ENCODE data around the gene APOBEC3H.

DNA sequence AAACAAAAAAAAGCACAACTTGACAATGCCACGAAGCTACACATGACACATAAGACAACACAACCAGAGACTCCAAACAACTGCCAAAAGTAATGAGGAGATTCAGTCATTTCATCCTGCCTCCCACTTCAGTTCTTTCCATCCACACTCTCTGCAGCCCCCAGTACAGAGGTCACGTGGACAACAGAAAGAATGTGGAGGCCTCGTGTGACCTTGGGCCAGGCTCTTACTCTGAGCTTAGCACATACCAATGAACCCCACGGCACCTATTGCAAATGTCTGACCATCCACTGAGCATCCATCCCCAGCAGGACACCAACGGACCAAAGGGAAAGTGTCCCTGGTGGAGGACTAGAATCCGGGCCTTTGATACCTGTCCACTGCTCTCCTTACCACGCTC, 42.9 kb downstream of the APOBEC3H start:
- TF ChIP-seq, protein P1, sequence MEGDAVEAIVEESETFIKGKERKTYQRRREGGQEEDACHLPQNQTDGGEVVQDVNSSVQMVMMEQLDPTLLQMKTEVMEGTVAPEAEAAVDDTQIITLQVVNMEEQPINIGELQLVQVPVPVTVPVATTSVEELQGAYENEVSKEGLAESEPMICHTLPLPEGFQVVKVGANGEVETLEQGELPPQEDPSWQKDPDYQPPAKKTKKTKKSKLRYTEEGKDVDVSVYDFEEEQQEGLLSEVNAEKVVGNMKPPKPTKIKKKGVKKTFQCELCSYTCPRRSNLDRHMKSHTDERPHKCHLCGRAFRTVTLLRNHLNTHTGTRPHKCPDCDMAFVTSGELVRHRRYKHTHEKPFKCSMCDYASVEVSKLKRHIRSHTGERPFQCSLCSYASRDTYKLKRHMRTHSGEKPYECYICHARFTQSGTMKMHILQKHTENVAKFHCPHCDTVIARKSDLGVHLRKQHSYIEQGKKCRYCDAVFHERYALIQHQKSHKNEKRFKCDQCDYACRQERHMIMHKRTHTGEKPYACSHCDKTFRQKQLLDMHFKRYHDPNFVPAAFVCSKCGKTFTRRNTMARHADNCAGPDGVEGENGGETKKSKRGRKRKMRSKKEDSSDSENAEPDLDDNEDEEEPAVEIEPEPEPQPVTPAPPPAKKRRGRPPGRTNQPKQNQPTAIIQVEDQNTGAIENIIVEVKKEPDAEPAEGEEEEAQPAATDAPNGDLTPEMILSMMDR (conservative IDR thresholded peaks at IDR 0.05): no peak
- no peak for TF ChIP-seq EZH2 (IDR thresholded peaks at IDR 0.05; ENCODE audit: low read depth)
